K562 (cell line): ENCODE data around the gene EXOC3. TPM values are rescaled to one million over a fixed set of nuclear protein-coding genes. Genes with fewer than 3 reads are reported as not detected.

ENCODE experiments used
- BCL6 ChIP-seq: fragments of 250-450 bp; sonication (Bioruptor Pico); IDR thresholded peaks from 2 replicates; pipeline ENCODE4 v1.4.0; 2020
- E2F3 ChIP-seq: fragments of 250-450 bp; sonication (Bioruptor Pico); IDR thresholded peaks from 2 replicates; pipeline ENCODE4 v1.4.0; 2020; ENCODE audit warnings: mild to moderate bottlenecking
- ERF ChIP-seq: fragments of 450-650 bp; formaldehyde crosslinking; IDR thresholded peaks from 2 replicates; pipeline ENCODE4 v1.4.0; 2020; ENCODE audit warnings: mild to moderate bottlenecking, mixed read lengths
- FOXP1 ChIP-seq: sonication (generic); formaldehyde crosslinking; IDR thresholded peaks from 2 replicates; pipeline ENCODE4 v1.8.0; 2022; ENCODE audit warnings: mild to moderate bottlenecking, missing genetic modification reagents
- HIVEP1 ChIP-seq: fragments of 250-450 bp; sonication (Bioruptor Pico); IDR thresholded peaks from 2 replicates; pipeline ENCODE4 v1.4.0; 2020; ENCODE audit warnings: mild to moderate bottlenecking
- POLR2H ChIP-seq: IDR thresholded peaks from 2 replicates; pipeline ENCODE4 v1.6.1; 2016; ENCODE audit warnings: missing genetic modification characterization, low read depth, mild to moderate bottlenecking, control low read depth, missing compliant biosample characterization, moderate library complexity
- RBM25 ChIP-seq: fragments of 200-400 bp; formaldehyde crosslinking; IDR thresholded peaks from 2 replicates; pipeline ENCODE4 v1.6.1; 2018; ENCODE audit warnings: low read length, low read depth, moderate library complexity; ENCODE audit not compliant: severe bottlenecking
- SMC3 ChIP-seq: conservative IDR thresholded peaks from 2 replicates; pipeline ENCODE4 v1.6.1; 2011; ENCODE audit warnings: low read depth, low read length, improper control_type of control experiment; ENCODE audit not compliant: insufficient read depth
- STAT5A ChIP-seq: IDR thresholded peaks from 2 replicates; pipeline ENCODE4 v1.6.1; 2012; ENCODE audit warnings: low read length, inconsistent platforms, borderline replicate concordance
- TCF15 ChIP-seq: fragments of 250-450 bp; sonication (Bioruptor Pico); IDR thresholded peaks from 2 replicates; pipeline ENCODE4 v1.8.0; 2022; ENCODE audit warnings: moderate library complexity, mild to moderate bottlenecking, inconsistent platforms
- TFE3 ChIP-seq: fragments of 450-650 bp; formaldehyde crosslinking; IDR thresholded peaks from 2 replicates; pipeline ENCODE4 v1.4.0; 2020; ENCODE audit warnings: mild to moderate bottlenecking, mixed read lengths
- TOE1 ChIP-seq, 2 experiments: fragments of 450-650 bp in 1 of 2; sonication (generic) in 1 of 2; formaldehyde crosslinking in 1 of 2; IDR thresholded peaks; 2 replicates each; pipeline versions ENCODE4 v1.7.1 to v1.8.0; 2016 to 2022; ENCODE audit warnings: borderline replicate concordance in 2 of 2, mild to moderate bottlenecking in 2 of 2, antibody characterized with exemption in 1 of 2, inconsistent platforms in 1 of 2, low read depth in 1 of 2, missing genetic modification reagents in 1 of 2, moderate library complexity in 1 of 2
- ZBTB26 ChIP-seq: fragments of 450-650 bp; formaldehyde crosslinking; IDR thresholded peaks from 2 replicates; pipeline ENCODE4 v1.4.0; 2022; ENCODE audit warnings: missing genetic modification characterization
- ZBTB8A ChIP-seq: fragments of 450-650 bp; IDR thresholded peaks from 2 replicates; pipeline ENCODE4 v1.6.1; 2018; ENCODE audit warnings: mild to moderate bottlenecking, moderate library complexity; ENCODE audit not compliant: partially characterized antibody
- ZNF583 ChIP-seq: fragments of 250-450 bp; sonication (Bioruptor Pico); IDR thresholded peaks from 2 replicates; pipeline ENCODE4 v1.4.0; 2020
- ZZZ3 ChIP-seq: fragments of 450-650 bp; IDR thresholded peaks from 2 replicates; pipeline ENCODE4 v1.6.1; 2016; ENCODE audit warnings: antibody characterized with exemption, mild to moderate bottlenecking, moderate library complexity
- polyA plus RNA-seq, 8 experiments: library from polyadenylated mRNA; depleted of rRNA in 4 of 8; stranded (reverse) in 5 of 8; unstranded in 3 of 8; fragments of >200 nt; fragmentation: Nextera tagmentation in 2 of 8; fragmentation: Illumina TruSeq in 1 of 8; extraction: Ambion mirVana in 2 of 8; extraction: Trizol in 1 of 8; gene quantifications; 2 replicates each; pipeline versions ENCODE4 v1.2.1 to v1.2.3, GENCODE V29; 2011 to 2014; ENCODE audit warnings: inconsistent platforms in 1 of 8, missing spikeins in 1 of 8
- total RNA-seq, 7 experiments: library from RNA; depleted of rRNA in 6 of 7; stranded (reverse); fragments of >200 nt in 6 of 7; fragmentation: Illumina TruSeq in 2 of 7; extraction: Trizol in 2 of 7; gene quantifications; 2 replicates each; pipeline versions ENCODE4 v1.2.1 to v1.2.3, GENCODE V29; 2011 to 2021; ENCODE audit warnings: low replicate concordance in 1 of 7
- TF ChIP-seq, protein P1 (sequence below): sonication (generic); formaldehyde crosslinking; IDR thresholded peaks from 2 replicates; pipeline ENCODE4 v1.5.0; 2020; ENCODE audit warnings: missing genetic modification reagents
- TF ChIP-seq, protein P2 (sequence below): sonication (generic); formaldehyde crosslinking; IDR thresholded peaks from 2 replicates; pipeline ENCODE4 v1.8.0; 2022; ENCODE audit warnings: missing genetic modification reagents, mild to moderate bottlenecking, moderate library complexity, borderline replicate concordance
- TF ChIP-seq, protein P3 (sequence below): fragments of 450-650 bp; formaldehyde crosslinking; IDR thresholded peaks from 2 replicates; pipeline ENCODE4 v1.4.0; 2022; ENCODE audit warnings: missing genetic modification characterization

Gene EXOC3
- total and polyA plus RNA-seq, 9 of the 15 experiments (the other 6 are each of a cell fraction or from before 2014, with no cell fraction given): 1.4 to 41.9 (median 22.4) TPM

GRCh38 chr5:415928-416635, 26.9 kb upstream of the EXOC3 start (continued):
- TF ChIP-seq, protein P1, sequence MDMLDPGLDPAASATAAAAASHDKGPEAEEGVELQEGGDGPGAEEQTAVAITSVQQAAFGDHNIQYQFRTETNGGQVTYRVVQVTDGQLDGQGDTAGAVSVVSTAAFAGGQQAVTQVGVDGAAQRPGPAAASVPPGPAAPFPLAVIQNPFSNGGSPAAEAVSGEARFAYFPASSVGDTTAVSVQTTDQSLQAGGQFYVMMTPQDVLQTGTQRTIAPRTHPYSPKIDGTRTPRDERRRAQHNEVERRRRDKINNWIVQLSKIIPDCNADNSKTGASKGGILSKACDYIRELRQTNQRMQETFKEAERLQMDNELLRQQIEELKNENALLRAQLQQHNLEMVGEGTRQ (CRISPR knock-in tag): peak; percentile 84
- TF ChIP-seq RBM25 (no peak), ZBTB8A (no peak), FOXP1 (CRISPR knock-in tag) (peak; percentile 67; the same call in 1 of the 2 replicates), ZBTB26 (CRISPR knock-in tag) (0 out of 2 replicates have a peak, but pooled peaks have one; percentile 71), TCF15 (CRISPR knock-in tag) (peak; percentile 46; the same call in 1 of the 2 replicates), SMC3 (no peak), HIVEP1 (0 out of 2 replicates have a peak, but pooled peaks have one; percentile 36), ZNF583 (CRISPR knock-in tag) (peak; percentile 78; the same call in 1 of the 2 replicates), TOE1 (IDR thresholded peaks at IDR 0.05; ENCODE audit: borderline replicate concordance) (peak; percentile 69; the same call in 1 of the 2 replicates), TOE1 (CRISPR knock-in tag; IDR thresholded peaks at IDR 0.05; ENCODE audit: borderline replicate concordance, low read depth) (no peak), TFE3 (CRISPR knock-in tag) (peak; percentile 87), POLR2H (no peak), BCL6 (0 out of 2 replicates have a peak, but pooled peaks have one; percentile 19), STAT5A (no peak), ZZZ3 (no peak), ERF (CRISPR knock-in tag) (0 out of 2 replicates have a peak, but pooled peaks have one; percentile 46), E2F3 (peak; percentile 72; the same call in 1 of the 2 replicates)
- TF ChIP-seq, protein P2, sequence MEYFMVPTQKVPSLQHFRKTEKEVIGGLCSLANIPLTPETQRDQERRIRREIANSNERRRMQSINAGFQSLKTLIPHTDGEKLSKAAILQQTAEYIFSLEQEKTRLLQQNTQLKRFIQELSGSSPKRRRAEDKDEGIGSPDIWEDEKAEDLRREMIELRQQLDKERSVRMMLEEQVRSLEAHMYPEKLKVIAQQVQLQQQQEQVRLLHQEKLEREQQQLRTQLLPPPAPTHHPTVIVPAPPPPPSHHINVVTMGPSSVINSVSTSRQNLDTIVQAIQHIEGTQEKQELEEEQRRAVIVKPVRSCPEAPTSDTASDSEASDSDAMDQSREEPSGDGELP: no peak
- TF ChIP-seq, protein P3, sequence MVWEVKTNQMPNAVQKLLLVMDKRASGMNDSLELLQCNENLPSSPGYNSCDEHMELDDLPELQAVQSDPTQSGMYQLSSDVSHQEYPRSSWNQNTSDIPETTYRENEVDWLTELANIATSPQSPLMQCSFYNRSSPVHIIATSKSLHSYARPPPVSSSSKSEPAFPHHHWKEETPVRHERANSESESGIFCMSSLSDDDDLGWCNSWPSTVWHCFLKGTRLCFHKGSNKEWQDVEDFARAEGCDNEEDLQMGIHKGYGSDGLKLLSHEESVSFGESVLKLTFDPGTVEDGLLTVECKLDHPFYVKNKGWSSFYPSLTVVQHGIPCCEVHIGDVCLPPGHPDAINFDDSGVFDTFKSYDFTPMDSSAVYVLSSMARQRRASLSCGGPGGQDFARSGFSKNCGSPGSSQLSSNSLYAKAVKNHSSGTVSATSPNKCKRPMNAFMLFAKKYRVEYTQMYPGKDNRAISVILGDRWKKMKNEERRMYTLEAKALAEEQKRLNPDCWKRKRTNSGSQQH (CRISPR knock-in tag): 0 out of 2 replicates have a peak, but pooled peaks have one; percentile 34
